Ecto neural progenitor cell (in vitro differentiated cells): ENCODE measurements around the gene GNB3.

Experiments
- DNase-seq: peaks from one replicate; pipeline ENCODE4 v3.0.0-alpha.2; 2018; ENCODE audit warnings: low spot score

The GNB3 gene

DNA sequence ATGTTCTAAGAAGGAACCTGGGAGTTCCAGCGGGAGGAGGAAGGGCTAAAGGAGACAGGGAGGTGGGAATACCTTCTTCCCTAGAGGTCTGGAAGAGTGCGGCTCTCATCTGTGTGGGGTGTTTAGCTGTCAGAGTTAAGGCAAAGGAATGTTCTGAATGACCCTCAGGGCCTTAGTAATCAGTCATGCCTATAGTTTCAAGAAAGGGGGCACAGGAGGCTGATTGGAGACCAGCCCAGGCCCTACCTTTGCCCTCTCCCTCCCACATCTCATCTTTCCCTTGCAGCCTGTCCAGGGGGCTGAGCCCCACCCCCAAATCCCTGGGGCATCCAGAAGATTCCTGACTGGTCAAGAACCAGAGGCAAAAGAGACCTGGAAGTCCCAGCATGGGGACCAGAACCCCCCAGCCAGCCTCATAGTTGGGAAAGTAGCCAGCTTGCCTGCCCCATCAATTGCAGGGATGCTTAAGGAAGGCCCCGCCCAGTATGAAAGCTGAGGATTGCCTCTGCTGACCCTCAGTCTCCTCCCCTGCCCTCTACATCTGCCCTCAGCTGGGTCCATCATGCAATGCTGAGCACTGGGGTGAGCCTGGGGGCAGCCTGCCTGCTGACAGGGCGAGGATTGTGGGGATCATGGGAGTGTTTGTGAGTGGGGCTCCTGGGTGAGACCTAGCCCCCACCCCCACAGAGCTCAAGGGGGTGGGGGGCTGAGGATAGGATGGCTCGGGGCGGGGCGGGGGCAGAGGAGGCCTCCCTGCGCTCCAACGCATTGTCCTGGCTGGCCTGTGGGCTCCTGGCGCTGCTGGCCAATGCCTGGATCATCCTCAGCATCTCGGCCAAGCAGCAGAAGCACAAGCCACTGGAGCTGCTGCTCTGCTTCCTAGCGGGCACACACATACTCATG is 17.3 kb upstream of the GNB3 start:
- DNase-seq = peak; percentile 58

DNA sequence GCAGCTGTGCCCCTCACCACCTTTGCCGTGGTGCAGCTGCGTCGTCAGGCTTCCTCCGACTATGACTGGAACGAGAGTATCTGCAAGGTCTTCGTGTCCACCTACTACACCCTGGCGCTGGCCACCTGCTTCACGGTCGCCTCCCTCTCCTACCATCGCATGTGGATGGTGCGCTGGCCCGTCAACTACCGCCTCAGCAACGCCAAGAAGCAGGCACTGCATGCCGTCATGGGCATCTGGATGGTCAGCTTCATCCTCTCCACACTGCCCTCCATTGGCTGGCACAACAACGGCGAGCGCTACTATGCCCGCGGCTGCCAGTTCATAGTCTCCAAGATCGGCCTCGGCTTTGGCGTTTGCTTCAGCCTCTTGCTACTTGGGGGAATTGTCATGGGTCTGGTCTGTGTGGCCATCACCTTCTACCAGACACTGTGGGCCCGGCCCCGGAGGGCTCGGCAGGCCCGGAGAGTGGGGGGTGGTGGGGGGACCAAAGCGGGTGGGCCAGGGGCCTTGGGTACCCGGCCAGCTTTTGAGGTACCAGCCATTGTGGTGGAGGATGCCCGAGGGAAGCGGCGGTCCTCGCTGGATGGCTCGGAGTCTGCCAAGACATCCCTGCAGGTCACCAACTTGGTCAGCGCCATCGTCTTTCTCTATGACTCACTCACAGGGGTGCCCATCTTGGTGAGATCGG is 16.5 kb upstream of the GNB3 start:
- peak; percentile 47 for DNase-seq

DNA sequence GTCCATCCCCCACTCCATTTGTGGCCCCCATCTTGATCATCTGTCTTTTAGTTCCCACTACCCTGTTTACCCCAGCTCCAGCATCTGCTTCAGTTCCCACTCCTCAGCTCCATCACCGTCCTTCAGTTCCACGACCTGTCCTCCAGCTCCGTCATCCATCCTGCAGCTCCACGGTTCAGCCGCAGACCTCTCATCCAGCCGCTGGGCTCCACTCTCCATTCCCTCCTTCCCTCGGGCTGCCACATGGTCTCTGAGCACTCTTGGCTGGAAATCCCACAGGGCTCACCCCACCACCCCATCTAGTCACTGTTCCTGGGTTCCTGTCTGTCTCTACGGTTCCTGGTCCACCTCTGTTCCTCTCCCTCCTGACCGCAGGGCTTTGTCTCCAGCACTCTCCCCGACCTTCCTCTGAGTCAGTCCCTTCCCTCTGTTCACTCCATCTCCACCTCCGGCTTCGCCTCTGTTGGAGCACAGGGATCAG is 15.8 kb upstream of the GNB3 start:
- DNase-seq = peak; percentile 56

DNA sequence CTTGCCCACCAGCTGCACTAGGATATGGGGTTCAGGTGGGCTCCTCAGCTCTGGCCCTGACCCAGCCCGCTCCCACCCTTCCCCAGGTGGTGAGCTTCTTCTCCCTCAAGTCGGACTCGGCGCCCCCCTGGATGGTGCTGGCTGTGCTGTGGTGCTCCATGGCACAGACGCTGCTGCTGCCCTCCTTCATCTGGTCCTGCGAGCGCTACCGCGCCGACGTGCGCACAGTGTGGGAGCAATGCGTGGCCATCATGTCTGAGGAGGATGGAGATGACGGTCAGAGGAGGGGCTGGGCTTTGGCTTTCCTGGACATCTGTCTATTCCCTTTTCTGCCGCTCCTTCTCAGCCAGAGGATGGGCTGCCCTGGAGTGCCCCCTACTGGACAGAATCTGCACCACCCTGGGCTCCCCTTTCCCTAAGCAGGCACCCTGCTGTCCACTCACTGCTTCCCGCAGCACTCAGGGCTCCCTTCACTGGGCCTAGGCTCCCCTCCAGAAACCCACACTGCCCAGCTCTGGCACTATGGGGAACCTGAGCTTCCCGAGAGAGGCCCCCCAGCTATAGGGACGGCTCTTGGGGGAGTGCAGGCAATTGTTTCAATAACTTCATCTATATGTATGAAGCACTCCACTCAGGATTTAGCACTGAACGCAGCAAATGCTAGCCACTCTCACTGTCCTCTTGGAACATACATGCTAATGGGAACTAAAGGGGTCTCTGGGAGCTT is 15.2 kb upstream of the GNB3 start:
- DNase-seq = peak; percentile 97

DNA sequence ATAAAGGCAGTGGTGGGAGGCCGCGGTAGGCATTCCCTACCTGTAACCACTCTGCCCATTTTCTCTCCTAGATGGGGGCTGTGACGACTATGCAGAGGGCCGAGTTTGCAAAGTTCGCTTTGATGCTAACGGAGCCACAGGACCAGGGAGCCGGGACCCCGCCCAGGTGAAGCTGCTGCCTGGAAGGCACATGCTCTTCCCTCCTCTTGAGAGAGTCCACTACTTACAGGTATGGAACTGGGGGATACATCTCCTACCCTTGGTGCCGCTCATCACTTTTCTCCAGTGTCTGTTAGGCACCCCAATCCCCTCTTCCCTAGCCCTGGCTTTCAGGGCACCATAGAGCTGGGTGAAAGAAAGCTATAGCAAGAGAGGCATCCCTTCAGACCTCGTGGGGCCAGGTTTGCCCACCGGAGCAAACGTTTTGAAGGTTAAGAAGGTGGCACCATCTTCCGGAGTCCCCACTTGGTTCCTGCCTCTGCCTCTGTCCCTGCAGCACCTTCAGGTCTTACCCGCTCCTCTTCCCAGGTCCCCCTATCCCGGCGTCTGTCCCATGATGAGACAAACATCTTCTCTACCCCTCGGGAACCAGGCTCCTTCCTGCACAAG is 14.5 kb upstream of the GNB3 start:
- peak; percentile 57 for DNase-seq

DNA sequence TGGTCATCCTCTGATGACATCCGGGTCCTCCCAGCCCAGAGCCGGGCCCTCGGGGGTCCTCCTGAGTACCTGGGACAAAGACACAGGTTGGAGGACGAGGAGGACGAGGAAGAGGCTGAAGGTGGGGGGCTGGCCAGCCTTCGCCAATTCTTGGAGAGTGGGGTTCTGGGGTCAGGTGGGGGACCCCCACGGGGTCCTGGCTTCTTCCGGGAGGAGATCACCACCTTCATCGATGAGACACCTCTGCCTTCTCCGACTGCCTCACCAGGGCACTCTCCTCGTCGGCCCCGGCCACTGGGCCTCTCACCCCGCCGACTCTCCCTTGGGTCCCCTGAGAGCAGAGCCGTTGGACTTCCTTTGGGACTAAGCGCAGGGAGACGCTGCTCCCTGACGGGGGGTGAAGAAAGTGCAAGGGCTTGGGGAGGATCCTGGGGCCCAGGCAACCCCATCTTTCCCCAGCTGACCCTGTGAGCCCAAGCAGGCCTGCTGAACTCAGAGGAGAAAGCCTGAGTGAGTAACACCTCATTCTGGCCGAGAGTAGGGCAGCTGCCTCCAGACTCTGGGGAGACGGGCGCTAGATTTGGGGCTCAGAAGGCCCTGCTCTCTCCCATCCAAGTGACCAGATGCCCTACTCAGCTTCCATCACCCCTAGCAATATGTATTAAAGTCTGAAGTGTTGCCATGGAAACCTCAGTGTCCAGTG is 13.8 kb upstream of the GNB3 start:
- DNase-seq = no peak

DNA sequence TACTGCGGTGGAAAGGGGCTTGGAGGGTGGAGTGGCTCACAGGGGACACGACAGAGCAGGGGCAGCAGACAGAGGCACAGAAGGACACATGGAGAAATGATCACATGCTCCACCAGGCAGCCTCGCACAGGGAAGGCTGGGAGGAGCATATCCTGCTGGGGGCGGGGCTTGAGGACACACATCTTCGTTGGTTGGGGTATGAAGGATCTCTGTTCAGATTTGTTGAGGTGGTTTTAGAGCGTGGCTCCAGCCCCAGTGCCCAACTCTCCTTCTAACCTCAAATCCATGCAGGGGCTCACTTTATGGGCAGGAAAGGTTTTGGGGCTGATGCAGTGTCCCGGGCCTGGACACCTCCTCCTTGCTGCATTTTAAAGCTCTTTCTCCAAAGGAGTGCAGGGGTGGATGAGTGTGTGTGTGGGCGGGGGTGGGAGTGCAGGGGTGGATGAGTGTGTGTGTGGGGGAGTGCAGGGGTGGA is 13.3 kb upstream of the GNB3 start:
- DNase-seq = peak; percentile 91

DNA sequence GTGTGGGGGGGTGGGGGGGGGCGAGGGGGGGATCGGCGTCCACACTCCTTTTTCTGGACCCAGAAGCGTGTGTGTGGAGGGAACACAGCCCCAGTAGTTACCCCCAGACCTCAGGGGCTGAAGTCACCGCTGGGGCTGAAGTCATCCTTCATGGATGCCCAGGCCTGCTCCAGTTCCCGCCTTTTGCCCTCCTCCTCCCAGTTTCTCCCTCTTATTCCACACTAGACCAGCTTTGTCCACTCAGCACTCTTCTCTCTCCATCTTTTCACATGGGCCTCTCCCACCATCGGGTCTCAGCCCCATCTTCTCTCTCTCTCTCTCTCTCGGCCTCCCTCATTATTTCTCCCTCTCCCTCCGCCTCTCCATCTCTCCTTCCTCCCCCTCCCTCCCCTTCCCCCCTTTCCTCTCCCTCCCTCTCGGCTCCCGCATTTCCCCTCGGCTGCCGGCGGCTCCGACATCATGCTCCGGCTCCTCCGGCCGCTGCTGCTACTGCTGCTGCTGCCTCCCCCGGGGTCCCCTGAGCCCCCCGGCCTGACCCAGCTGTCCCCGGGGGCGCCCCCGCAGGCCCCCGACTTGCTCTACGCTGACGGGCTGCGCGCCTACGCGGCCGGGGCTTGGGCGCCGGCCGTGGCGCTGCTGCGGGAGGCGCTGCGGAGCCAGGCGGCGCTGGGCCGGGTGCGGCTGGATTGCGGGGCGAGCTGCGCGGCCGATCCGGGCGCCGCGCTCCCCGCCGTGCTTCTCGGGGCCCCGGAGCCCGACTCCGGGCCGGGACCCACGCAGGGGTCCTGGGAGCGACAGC is 12.5 kb upstream of the GNB3 start, which contains the start of gene P3H3:
P3H3 (plus strand) TSS at position 426 of the 799 bp plus-strand sequence; CDS start at position 460, 34 bp downstream.
- peak; percentile 83 for DNase-seq

DNA sequence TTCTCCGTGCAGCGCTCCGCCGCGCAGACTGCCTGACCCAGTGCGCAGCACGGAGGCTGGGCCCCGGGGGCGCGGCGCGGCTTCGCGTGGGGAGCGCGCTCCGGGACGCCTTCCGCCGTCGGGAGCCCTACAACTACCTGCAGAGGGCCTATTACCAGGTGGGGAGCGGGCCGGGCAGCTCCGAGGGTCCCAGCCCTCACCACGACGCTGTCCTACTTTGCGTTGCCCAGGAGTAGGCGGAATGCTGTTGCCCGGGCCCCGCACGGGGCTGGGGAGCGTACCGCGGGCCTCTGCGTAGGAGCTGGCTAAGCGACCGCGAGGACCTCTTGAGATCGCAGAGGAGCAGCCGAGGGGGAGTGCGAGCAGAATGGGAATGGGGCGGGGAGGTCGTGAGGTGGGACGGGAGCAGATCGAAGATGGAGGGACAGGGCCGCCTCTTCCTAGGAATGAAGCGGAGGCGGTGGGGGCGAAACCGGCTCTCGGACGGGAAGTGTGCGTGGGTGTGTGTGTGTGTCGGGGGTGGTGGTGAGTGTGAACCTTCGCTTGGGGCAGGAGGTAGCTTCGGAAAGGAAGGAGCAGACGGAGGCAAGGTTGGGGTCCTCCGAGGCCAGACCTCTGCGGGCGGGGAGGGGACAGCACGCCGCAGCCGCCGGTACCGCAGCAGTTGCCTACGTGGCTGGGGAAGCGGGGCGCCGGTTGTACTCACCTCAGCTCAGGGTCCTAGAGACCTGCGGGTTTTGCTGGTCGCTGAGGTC is 11.8 kb upstream of the GNB3 start:
- peak; percentile 82 for DNase-seq

DNA sequence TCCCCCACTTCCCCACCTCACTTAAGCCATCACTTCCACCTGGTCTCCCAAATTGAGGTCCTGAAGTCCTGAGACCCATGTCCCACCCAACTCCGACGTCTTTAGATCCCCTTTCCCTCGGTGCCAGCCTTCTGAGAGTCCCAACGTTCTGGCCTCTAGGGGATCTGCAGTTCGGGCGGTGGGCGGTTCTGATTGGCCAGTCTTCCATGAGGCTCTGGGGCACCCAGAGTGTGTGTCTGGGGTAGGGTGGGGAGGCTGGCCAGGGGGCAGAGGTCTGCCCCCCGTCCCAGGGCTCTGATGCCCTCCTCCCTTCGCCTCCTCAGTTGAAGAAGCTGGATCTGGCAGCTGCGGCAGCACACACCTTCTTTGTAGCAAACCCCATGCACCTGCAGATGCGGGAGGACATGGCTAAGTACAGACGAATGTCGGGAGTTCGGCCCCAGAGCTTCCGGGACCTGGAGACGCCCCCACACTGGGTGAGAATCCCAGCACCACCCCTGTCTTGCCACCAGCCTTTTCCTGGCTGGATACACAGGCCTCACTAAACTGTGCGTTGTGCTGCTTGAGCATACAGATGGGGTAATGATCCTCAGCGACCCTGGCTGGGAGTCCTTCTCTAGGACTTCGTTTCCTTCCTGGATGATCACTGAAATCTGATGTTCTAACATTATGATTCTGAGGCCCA is 11.0 kb upstream of the GNB3 start:
- peak; percentile 83 for DNase-seq

DNA sequence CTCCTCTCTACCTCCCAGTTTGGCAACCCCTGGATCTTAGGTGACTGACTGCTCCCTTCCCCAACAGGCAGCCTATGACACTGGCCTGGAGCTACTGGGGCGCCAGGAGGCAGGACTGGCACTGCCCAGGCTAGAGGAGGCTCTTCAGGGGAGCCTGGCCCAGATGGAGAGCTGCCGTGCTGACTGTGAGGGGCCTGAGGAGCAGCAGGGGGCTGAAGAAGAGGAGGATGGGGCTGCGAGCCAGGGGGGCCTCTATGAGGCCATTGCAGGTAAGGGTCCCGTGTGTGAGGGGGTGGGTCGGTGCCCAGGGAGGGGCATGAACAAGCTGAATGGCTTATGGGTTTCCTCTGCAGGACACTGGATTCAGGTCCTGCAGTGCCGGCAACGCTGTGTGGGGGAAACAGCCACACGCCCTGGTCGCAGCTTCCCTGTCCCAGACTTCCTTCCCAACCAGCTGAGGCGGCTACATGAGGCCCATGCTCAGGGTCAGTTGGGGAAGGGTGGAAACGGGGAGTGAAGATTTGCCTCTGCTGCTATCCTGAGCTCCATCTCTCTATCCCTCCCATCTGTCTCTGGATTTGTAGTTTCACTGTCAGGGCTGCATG is 10.3 kb upstream of the GNB3 start:
- DNase-seq = no peak

DNA sequence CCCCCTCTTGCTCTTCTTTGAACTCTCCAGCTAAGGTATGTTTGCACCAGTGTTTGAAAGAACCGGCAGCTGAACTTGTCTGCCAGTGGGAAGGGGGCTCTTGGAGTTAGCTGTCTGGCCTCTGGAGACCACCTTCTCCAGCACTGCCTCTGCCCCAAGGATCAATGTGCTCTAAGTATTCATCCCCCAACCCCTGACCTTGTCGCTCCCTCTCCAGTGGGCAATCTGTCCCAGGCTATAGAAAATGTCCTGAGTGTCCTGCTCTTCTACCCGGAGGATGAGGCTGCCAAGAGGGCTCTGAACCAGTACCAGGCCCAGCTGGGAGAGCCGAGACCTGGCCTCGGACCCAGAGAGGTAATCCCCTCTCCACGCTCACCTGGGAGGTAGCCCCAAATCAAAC is 9.7 kb upstream of the GNB3 start:
- DNase-seq = no peak

DNA sequence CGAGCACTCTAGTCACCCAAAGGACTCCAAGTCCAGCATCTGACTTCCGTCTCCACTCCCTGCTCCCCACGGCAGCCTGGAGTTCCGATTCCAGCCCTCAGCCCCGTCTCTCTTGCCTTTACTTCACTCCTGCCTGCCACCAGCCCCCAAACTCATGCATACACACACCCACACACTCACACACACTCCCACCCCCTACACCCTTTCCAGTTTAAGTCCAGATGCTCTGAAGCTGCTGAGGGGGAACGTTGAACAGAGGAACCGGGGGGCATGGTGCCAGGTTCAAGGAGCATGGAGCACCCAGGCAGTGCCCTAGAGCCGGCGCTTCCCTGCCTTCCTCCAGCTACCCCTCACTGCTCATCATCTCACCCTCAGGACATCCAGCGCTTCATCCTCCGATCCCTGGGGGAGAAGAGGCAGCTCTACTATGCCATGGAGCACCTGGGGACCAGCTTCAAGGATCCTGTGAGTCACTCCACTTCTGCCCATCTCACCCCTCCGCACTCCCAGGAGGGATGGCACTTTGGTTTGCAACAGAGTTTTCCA is 9.2 kb upstream of the GNB3 start:
- DNase-seq = no peak

DNA sequence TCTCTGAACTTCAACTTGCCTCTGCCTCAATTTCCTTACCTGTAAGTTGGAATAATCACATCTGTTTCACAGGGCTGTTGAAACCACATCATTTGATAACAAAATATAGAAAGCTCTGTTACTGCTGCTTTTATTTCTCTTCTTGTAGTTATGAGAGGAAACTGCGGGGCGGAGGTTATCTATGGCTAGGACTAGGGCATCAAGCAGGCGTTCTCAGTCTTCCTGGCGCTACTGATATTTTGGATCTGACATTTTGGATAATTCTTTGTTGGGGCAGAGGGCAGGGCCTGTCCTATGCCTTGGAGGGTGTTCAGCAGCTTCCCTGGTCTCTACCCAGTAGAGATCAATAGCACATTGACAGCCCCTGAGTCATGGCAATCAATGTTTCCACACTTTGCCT is 8.6 kb upstream of the GNB3 start:
- DNase-seq = no peak

DNA sequence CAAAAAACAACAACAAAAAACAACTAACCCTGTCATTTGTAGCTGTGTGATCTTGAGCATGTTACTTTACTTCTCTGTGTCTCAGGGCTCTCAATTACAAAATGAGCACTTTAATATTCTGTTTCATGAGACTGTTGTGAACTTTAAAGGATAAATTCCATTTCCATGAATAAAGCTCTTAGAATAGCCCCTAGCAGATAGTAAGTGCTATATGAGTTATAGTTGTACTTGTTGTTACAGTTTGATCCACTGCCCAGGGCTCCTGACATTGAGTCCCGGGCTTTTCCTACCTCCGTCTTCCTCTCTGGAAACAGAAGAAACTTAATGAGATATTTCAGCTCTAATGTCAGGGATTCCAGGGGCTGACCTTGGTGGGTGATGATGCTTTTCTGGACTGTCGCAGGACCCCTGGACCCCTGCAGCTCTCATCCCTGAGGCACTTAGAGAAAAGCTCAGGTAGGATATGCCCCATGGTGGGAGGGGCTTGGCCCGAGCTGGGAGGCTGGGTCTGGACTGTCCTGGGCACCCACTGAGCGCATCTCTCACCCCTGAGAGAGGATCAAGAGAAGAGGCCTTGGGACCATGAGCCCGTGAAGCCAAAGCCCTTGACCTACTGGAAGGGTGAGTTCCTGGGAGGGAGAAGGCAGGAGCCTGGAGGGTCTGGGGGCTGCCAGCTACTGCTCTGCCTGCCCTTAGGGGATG is 7.4 kb upstream of the GNB3 start:
- no peak for DNase-seq

DNA sequence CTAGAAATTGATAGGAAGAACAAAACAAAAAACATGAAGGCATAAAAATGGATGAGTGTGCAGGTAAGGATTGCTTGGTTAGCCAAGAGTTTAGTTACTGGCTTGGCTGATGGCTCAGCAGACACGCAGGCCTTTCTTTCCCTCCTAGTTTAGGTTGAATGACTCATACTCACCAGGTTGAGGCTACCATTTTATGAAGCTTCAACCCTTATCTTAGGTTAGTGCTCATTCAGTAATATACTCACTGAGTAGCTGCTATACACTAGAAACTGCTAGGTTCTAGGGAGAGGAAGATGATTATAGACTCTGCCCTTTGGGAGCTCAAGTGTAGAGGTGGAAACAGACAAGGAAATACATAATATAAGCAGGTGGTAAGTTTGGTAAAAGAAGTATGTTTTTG is 6.5 kb upstream of the GNB3 start:
- DNase-seq = no peak

DNA sequence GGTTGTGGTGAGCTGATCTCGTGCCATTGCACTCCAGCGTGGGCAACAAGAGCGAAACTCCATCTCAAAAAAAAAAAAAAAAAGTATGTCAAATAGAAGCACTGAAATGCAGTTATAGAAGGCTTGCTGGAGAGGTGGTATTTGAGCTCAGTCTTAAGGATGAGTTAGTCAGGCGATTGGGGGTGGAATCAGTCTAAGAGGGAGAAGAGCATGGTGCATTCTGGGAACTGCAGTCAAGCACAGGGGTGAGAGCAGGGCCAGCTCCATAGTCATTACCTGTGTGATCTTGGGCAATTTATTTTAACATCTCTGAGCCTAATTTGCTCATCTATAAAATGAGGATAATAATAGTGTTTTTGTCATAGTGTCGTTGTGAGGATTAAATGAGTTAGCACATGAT is 5.9 kb upstream of the GNB3 start:
- DNase-seq = no peak

DNA sequence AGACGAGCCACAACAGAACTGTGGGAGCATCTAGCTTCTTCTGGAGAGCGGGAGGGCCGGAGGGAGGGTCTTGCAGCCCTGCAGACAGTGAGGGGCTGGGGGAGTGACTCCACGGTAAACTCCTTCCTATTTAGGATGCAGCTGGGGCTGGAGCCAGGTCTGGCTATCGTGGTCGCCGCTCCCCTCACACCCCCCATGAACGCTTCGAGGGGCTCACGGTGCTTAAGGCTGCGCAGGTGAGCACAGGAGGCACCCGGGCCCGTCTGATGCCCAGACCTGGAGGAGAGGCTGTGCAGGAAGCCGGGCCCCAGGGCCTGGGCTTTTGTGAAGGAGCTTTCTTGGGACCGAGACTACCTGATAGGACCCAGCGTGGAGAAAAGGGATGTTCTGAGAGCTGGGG is 3.9 kb upstream of the GNB3 start:
- no peak for DNase-seq
